Smooth muscle cell of the brain vasculature (primary cell): ENCODE results near the gene SLC2A4.
"Not testable (repeated sequence)": the region's sequence is repeated elsewhere in the genome, so short reads cannot be mapped to it uniquely, and the experiment has no call there.

Experiments
- DNase-seq: peaks from one replicate; pipeline ENCODE4 v3.0.0-alpha.2; 2012; ENCODE audit warnings: low read depth, low spot score

Gene SLC2A4

GRCh38 chr17:7281074-7281952, at the start of gene SLC2A4:
TSS of gene SLC2A4 (plus strand) at chr17:7281718. CDS start at chr17:7281935, 217 bp downstream.
- DNase-seq: peak; percentile 77

GRCh38 chr17:7232114-7232513, 49.4 kb upstream of the SLC2A4 start:
- no peak for DNase-seq

GRCh38 chr17:7233701-7234082, 47.8 kb upstream of the SLC2A4 start:
- DNase-seq: no peak

- peak; percentile 85 for DNase-seq
Observed at GRCh38 chr17:7234083-7234951, 47.2 kb upstream of the SLC2A4 start, which contains the start of gene DVL2. TSS of gene DVL2 (minus strand) at chr17:7234517. CDS start at chr17:7234262, 255 bp downstream.

GRCh38 chr17:7235693-7236665, 45.5 kb upstream of the SLC2A4 start:
- no peak for DNase-seq

GRCh38 chr17:7236808-7237207, 44.7 kb upstream of the SLC2A4 start:
- DNase-seq: no peak

GRCh38 chr17:7237266-7237760, 44.2 kb upstream of the SLC2A4 start:
- no peak for DNase-seq

- DNase-seq: no peak
Observed at GRCh38 chr17:7237761-7238419, 43.6 kb upstream of the SLC2A4 start.

- DNase-seq: no peak
Observed at GRCh38 chr17:7238420-7239090, 43.0 kb upstream of the SLC2A4 start.

GRCh38 chr17:7239091-7240027, 42.2 kb upstream of the SLC2A4 start, which contains the start of gene PHF23:
TSS of gene PHF23 (minus strand) at chr17:7239457. CDS start at chr17:7239279, 178 bp downstream.
- DNase-seq: peak; percentile 100

- DNase-seq: no peak
Observed at GRCh38 chr17:7240375-7240774, 41.1 kb upstream of the SLC2A4 start.

GRCh38 chr17:7241090-7241733, 40.3 kb upstream of the SLC2A4 start:
- DNase-seq: no peak

GRCh38 chr17:7241783-7242716, 39.5 kb upstream of the SLC2A4 start, which contains the start of gene GABARAP:
TSS of gene GABARAP (minus strand) at chr17:7242449. CDS start at chr17:7242330, 119 bp downstream.
- peak; percentile 89 for DNase-seq

GRCh38 chr17:7242717-7243452, 38.6 kb upstream of the SLC2A4 start:
- peak; percentile 93 for DNase-seq

GRCh38 chr17:7243453-7243729, 38.1 kb upstream of the SLC2A4 start:
- DNase-seq: no peak

- DNase-seq: not testable (repeated sequence)
Observed at GRCh38 chr17:7243838-7244237, 37.7 kb upstream of the SLC2A4 start.
